Stomach (tissue), 9 donors: ENCODE data around the gene IFIH1. TPM values are rescaled to one million over a fixed set of nuclear protein-coding genes. Genes with fewer than 3 reads are reported as not detected.

Experiments
- DNase-seq, 2 donors: peaks; one replicate each; pipeline versions ENCODE4 v3.0.0 to v3.0.0-alpha.2; 2013 to 2019
- H3K27ac ChIP-seq, 5 donors: fragments of 200-600 bp in 4 of 5; sonication (generic) in 4 of 5; one replicate each; pipeline ENCODE4 v1.5.1; 2013 to 2019; ENCODE audit warnings: mild to moderate bottlenecking in 1 of 5, moderate library complexity in 1 of 5
- H3K27me3 ChIP-seq, 3 donors: fragments of 200-600 bp; sonication (generic); one replicate each; pipeline ENCODE4 v1.5.1; 2017 to 2019; ENCODE audit warnings: mixed run types in 1 of 3
- H3K36me3 ChIP-seq, 4 donors: fragments of 200-600 bp; sonication (generic); 1 replicate in 3 of 4; 2 replicates in 1 of 4; pipeline ENCODE4 v1.5.1; 2016 to 2019
- H3K4me1 ChIP-seq, 4 donors: fragments of 200-600 bp; sonication (generic); one replicate each; pipeline ENCODE4 v1.5.1; 2016 to 2019
- H3K4me3 ChIP-seq, 4 donors: fragments of 200-600 bp; sonication (generic) in 3 of 4; one replicate each; pipeline ENCODE4 v1.5.1; 2016 to 2019; ENCODE audit warnings: mild to moderate bottlenecking in 1 of 4
- H3K9me3 ChIP-seq, 4 donors: fragments of 200-600 bp; sonication (generic); one replicate each; pipeline ENCODE4 v1.5.1; 2016 to 2019
- EP300 ChIP-seq: sonication (generic); formaldehyde crosslinking; IDR thresholded peaks from one replicate; pipeline ENCODE4 v1.6.1; 2017; ENCODE audit warnings: antibody characterized with exemption
- POLR2A ChIP-seq, 4 donors: fragments of 450-650 bp; IDR thresholded peaks; one replicate each; pipeline ENCODE4 v1.6.1; 2016; ENCODE audit warnings: antibody characterized with exemption in 4 of 4, control low read depth in 2 of 4, mild to moderate bottlenecking in 1 of 4, moderate library complexity in 1 of 4
- POLR2AphosphoS5 ChIP-seq, 3 donors: sonication (generic); formaldehyde crosslinking; IDR thresholded peaks; one replicate each; pipeline ENCODE4 v1.6.1; 2016; ENCODE audit warnings: antibody characterized with exemption in 3 of 3
- WGBS, 5 donors: extraction: QIAGEN DNeasy Blood & Tissue Kit in 3 of 5; methylation state at CpG; one replicate each; pipeline versions ENCODE4 v1.1.5 to v1.1.7; 2013 to 2018; 5-methylcytosine and 5-hydroxymethylcytosine counted together
- intact Hi-C: fragments of 100-400 bp; cut with DNase I; formaldehyde crosslinking; loops from one replicate; pipeline ENCODE4 v1.15.1; 2023; ENCODE audit warnings: low total_unique reads
- polyA plus RNA-seq, 3 donors: library from polyadenylated mRNA; stranded (reverse); fragments of 200-250 nt; gene quantifications; one replicate each; pipeline ENCODE4 v1.2.3, GENCODE V29; 2013
- total RNA-seq, 5 donors: library from RNA; depleted of rRNA; stranded (reverse); fragments of >200 nt; gene quantifications; one replicate each; pipeline versions ENCODE4 v1.1.0 to v1.2.3, GENCODE V29; 2014 to 2016
- TF ChIP-seq, protein P1 (sequence below), 7 experiments: fragments of 450-650 bp in 4 of 7; fragments of 200-600 bp in 3 of 7; sonication (generic) in 3 of 7; IDR thresholded peaks; one replicate each; pipeline ENCODE4 v1.5.1; 2016 to 2019; ENCODE audit warnings: antibody characterized with exemption in 7 of 7, control low read depth in 2 of 7, mild to moderate bottlenecking in 1 of 7
- donor health status: healthy with polysubstance abuse.
- donor health status: Bipolar disorder and iron deficiency.
- donor health status: healthy.

The IFIH1 gene
- total and polyA plus RNA-seq, 8 donors = 2.6 to 37.5 (median 10.1) TPM

DNA sequence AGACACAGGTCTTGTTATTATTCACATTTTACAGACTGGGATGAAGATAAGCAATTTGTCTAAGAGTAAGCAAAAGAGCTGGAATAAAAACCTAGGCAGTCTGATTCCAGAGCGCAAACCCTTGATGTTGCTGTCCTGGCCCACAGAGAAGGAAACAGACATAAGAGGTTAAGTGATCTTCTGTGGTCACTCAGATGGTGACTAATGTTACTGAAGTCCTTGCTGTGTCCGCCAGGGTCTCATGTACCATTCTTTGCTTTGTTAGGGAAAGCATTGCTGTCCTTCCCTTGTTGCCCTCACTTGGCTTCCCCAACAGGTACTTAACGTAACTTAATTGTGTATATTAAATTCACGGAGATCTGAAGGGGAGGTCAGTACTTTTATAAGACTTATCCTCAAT, 60.3 kb downstream of the IFIH1 start:
- intact Hi-C loops = no loop called here
- peaks cover 0 to 12% (median 10%) of the 10 kb centered on the region in 4 donors for H3K4me1 ChIP-seq
- no peak overlapping the region for H3K27ac ChIP-seq
- H3K36me3 ChIP-seq = no peaks in the 10 kb centered on the region
- H3K4me3 ChIP-seq = no peak overlapping the region
- WGBS, 5 donors = 90 to 97% (median 92%) methylated on average over 4 of the region's 4 CpGs
- H3K9me3 ChIP-seq = no peaks in the 10 kb centered on the region
- DNase-seq = no peak
- H3K27me3 ChIP-seq = no peaks in the 10 kb centered on the region
- no peak for TF ChIP-seq EP300
- TF ChIP-seq POLR2A (IDR thresholded peaks at IDR 0.05) = no peak
- TF ChIP-seq, protein P1, sequence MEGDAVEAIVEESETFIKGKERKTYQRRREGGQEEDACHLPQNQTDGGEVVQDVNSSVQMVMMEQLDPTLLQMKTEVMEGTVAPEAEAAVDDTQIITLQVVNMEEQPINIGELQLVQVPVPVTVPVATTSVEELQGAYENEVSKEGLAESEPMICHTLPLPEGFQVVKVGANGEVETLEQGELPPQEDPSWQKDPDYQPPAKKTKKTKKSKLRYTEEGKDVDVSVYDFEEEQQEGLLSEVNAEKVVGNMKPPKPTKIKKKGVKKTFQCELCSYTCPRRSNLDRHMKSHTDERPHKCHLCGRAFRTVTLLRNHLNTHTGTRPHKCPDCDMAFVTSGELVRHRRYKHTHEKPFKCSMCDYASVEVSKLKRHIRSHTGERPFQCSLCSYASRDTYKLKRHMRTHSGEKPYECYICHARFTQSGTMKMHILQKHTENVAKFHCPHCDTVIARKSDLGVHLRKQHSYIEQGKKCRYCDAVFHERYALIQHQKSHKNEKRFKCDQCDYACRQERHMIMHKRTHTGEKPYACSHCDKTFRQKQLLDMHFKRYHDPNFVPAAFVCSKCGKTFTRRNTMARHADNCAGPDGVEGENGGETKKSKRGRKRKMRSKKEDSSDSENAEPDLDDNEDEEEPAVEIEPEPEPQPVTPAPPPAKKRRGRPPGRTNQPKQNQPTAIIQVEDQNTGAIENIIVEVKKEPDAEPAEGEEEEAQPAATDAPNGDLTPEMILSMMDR (IDR thresholded peaks at IDR 0.05) = no peak
- no peak for TF ChIP-seq POLR2AphosphoS5 (IDR thresholded peaks at IDR 0.05)

DNA sequence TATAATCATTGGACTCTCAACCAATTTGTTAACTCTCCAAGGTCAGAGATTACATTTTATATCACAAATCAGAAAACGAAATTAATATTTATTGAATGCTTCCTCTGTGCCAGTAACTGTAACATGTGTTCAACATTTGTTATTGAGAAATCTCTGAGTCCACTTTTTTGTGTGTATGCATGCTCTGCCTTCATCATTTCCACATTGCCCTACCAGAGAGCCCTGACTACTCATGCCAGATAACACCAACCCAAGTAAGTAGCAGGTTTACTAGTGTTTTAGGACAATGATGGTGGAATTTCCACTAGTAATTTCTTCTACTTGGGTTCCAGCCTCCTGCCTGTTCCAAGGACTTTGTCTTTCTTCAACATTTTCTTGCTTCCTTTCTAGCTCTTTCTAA, 61.1 kb downstream of the IFIH1 start:
- Histone ChIP-seq H3K36me3 (no peaks in the 10 kb centered on the region), H3K9me3 (no peaks in the 10 kb centered on the region), H3K4me3 (no peak overlapping the region), H3K27ac (no peak overlapping the region), H3K4me1 (peaks cover 0 to 12% (median 10%) of the 10 kb centered on the region in 4 donors), H3K27me3 (no peaks in the 10 kb centered on the region)
- 20 to 55% (median 37%) methylated on average over 1 of the region's 1 CpG for WGBS, 5 donors
- intact Hi-C loops = no loop called here
- no peak for DNase-seq
- TF ChIP-seq POLR2AphosphoS5 (IDR thresholded peaks at IDR 0.05) = no peak
- TF ChIP-seq, protein P1 (IDR thresholded peaks at IDR 0.05) = no peak

DNA sequence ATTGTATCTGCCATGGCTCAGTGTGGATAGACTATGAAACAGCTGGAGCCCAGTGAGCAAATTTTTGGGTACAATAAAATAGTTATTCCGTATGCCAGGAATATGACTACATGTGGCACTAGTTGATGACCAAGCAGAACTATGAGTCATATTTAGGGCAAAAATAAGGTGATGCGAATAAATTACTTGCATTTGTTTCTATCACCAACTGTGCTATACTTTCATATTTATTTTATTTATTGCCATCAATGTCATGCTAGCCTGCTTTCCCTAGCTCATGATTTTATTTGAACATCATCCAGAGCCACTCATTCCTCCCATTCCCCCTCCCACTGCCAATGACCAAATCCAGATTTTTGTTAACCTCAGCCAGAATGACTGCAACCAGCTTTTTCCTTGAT, 61.9 kb downstream of the IFIH1 start:
- Histone ChIP-seq H3K4me1 (peaks cover 0 to 10% (median 5%) of the 10 kb centered on the region in 4 donors), H3K27ac (no peak overlapping the region), H3K27me3 (no peaks in the 10 kb centered on the region), H3K4me3 (no peak overlapping the region), H3K9me3 (no peaks in the 10 kb centered on the region), H3K36me3 (no peaks in the 10 kb centered on the region)
- intact Hi-C loops = no loop called here
- no peak for DNase-seq
- TF ChIP-seq, protein P1 (IDR thresholded peaks at IDR 0.05) = no peak
- no peak for TF ChIP-seq EP300
- no peak for TF ChIP-seq POLR2AphosphoS5 (IDR thresholded peaks at IDR 0.05)
- TF ChIP-seq POLR2A (IDR thresholded peaks at IDR 0.05) = no peak
- WGBS, 5 donors = 80 to 94% (median 92%) methylated on average over 2 of the region's 2 CpGs

DNA sequence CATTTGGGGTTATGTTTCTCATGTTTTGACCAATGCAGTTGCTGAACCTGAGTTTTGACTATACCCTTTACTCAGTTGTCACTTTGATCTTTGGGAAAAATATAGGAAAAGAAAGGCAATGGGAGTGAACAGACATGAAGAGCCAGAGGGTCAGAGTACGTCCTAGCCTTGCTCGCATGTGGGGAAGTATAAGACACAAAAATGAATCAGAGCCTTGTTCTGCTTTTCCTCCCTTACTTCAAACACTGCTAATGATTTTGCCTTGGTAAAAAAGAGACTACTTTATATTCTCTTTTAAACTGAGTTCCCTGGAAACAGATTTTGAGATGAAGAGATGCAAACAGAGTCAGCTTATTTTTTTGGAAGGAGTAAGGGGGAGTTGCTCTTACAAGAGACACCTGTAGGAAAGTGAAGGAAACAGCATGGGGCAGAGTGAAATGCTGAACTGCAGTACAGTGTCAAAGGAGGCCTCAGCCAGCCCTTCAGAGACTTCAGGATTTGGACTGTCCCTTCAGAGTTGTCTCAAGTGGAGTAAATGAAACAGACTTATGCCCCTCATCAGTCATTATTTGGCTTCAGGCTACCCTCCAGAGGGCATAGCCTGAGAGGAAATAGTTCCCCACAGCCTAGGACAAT, 64.1 kb downstream of the IFIH1 start:
- Histone ChIP-seq H3K4me3 (no peak overlapping the region), H3K9me3 (no peaks in the 10 kb centered on the region), H3K27ac (no peak overlapping the region), H3K4me1 (no peaks in the 10 kb centered on the region), H3K27me3 (no peaks in the 10 kb centered on the region), H3K36me3 (no peaks in the 10 kb centered on the region)
- intact Hi-C loops = no loop called here
- WGBS, 5 donors = 68 to 91% (median 89%) methylated on average over 2 of the region's 2 CpGs
- TF ChIP-seq POLR2AphosphoS5 (IDR thresholded peaks at IDR 0.05) (no peak), EP300 (no peak), POLR2A (IDR thresholded peaks at IDR 0.05) (no peak)
- TF ChIP-seq, protein P1 (IDR thresholded peaks at IDR 0.05) = no peak
- DNase-seq = no peak
